H9 (cell line): ENCODE measurements around the gene CD46. TPM values are rescaled to one million over a fixed set of nuclear protein-coding genes. Genes with fewer than 3 reads are reported as not detected.

Experiments
- DNase-seq: peaks from one replicate; pipeline ENCODE4 v3.0.0-alpha.2; 2017
- H2AFZ ChIP-seq: one replicate; pipeline ENCODE4 v1.6.1; 2013; ENCODE audit warnings: mild to moderate bottlenecking, low read length, control low read depth, moderate library complexity
- H2AK5ac ChIP-seq: 2 replicates; pipeline ENCODE4 v1.6.1; 2013; ENCODE audit warnings: low read length, control low read depth, mixed read lengths; ENCODE audit not compliant: insufficient read length
- H2BK120ac ChIP-seq: one replicate; pipeline ENCODE4 v1.6.1; 2013; ENCODE audit warnings: low read depth, mild to moderate bottlenecking, low read length, control low read depth, inconsistent platforms; ENCODE audit not compliant: poor library complexity, severe bottlenecking
- H2BK12ac ChIP-seq: 2 replicates; pipeline ENCODE4 v1.6.1; 2013; ENCODE audit warnings: low read length, control low read depth, mixed read lengths, low read depth; ENCODE audit not compliant: insufficient read length
- H2BK15ac ChIP-seq: 2 replicates; pipeline ENCODE4 v1.6.1; 2013; ENCODE audit warnings: low read depth, low read length, control low read depth
- H2BK20ac ChIP-seq: one replicate; pipeline ENCODE4 v1.6.1; 2013; ENCODE audit warnings: low read depth, mild to moderate bottlenecking, low read length, control low read depth, inconsistent platforms; ENCODE audit not compliant: poor library complexity, severe bottlenecking
- H2BK5ac ChIP-seq: 2 replicates; pipeline ENCODE4 v1.6.1; 2013; ENCODE audit warnings: low read length, control low read depth, mixed read lengths; ENCODE audit not compliant: insufficient read length
- H3K14ac ChIP-seq: 2 replicates; pipeline ENCODE4 v1.6.1; 2013; ENCODE audit warnings: low read length, control low read depth; ENCODE audit not compliant: insufficient read depth
- H3K18ac ChIP-seq: 2 replicates; pipeline ENCODE4 v1.6.1; 2013; ENCODE audit warnings: low read depth, mild to moderate bottlenecking, mixed read lengths, low read length, control low read depth; ENCODE audit not compliant: insufficient read length
- H3K23ac ChIP-seq: 2 replicates; pipeline ENCODE4 v1.6.1; 2013; ENCODE audit warnings: low read length, control low read depth, mixed read lengths, low read depth; ENCODE audit not compliant: insufficient read length
- H3K23me2 ChIP-seq: 2 replicates; pipeline ENCODE4 v1.6.1; 2013; ENCODE audit warnings: low read depth, mild to moderate bottlenecking, mixed read lengths, low read length, control low read depth; ENCODE audit not compliant: insufficient read length, poor library complexity, severe bottlenecking
- H3K27ac ChIP-seq: 2 replicates; pipeline ENCODE4 v1.5.1; 2013; ENCODE audit warnings: low read length, control low read depth, mixed read lengths, low read depth; ENCODE audit not compliant: insufficient read length
- H3K27me3 ChIP-seq: 2 replicates; pipeline ENCODE4 v1.6.1; 2013; ENCODE audit warnings: low read length, control low read depth, inconsistent platforms; ENCODE audit not compliant: insufficient read depth
- H3K4ac ChIP-seq: 2 replicates; pipeline ENCODE4 v1.6.1; 2013; ENCODE audit warnings: low read depth, mild to moderate bottlenecking, control low read depth, inconsistent platforms, low read length, moderate library complexity
- H3K4me1 ChIP-seq: 2 replicates; pipeline ENCODE4 v1.6.1; 2013; ENCODE audit warnings: low read length, control low read depth, inconsistent platforms; ENCODE audit not compliant: insufficient read depth
- H3K4me2 ChIP-seq: 2 replicates; pipeline ENCODE4 v1.6.1; 2013; ENCODE audit warnings: low read length, control low read depth, mixed read lengths; ENCODE audit not compliant: insufficient read length, insufficient read depth
- H3K56ac ChIP-seq: 2 replicates; pipeline ENCODE4 v1.6.1; 2013; ENCODE audit warnings: low read depth, mild to moderate bottlenecking, mixed read lengths, low read length, control low read depth; ENCODE audit not compliant: insufficient read length
- H3K79me1 ChIP-seq: 2 replicates; pipeline ENCODE4 v1.6.1; 2013; ENCODE audit warnings: low read depth, mild to moderate bottlenecking, moderate library complexity, low read length, control low read depth, inconsistent platforms; ENCODE audit not compliant: insufficient read depth, poor library complexity, severe bottlenecking
- H3K79me2 ChIP-seq: 2 replicates; pipeline ENCODE4 v1.6.1; 2013; ENCODE audit warnings: low read length, control low read depth, inconsistent platforms; ENCODE audit not compliant: insufficient read depth
- H3K9ac ChIP-seq: 2 replicates; pipeline ENCODE4 v1.6.1; 2013; ENCODE audit warnings: low read length, control low read depth, mixed read lengths; ENCODE audit not compliant: insufficient read length; ENCODE audit errors: extremely low read depth
- H3K9me3 ChIP-seq: one replicate; pipeline ENCODE4 v1.6.1; 2013; ENCODE audit warnings: low read depth, low read length, inconsistent platforms; ENCODE audit not compliant: control insufficient read depth
- H3T11ph ChIP-seq: one replicate; pipeline ENCODE4 v1.6.1; 2013; ENCODE audit warnings: mild to moderate bottlenecking, low read length, control low read depth, inconsistent platforms
- H4K20me1 ChIP-seq: one replicate; pipeline ENCODE4 v1.6.1; 2013; ENCODE audit not compliant: control insufficient read depth, insufficient read length, insufficient read depth
- H4K5ac ChIP-seq: 2 replicates; pipeline ENCODE4 v1.6.1; 2013; ENCODE audit warnings: low read depth, mild to moderate bottlenecking, mixed read lengths, low read length, control low read depth; ENCODE audit not compliant: insufficient read length
- H4K8ac ChIP-seq: replicated peaks from 2 replicates; pipeline ENCODE4 v1.6.1; 2013; ENCODE audit warnings: low read length, control low read depth, mixed read lengths, low read depth; ENCODE audit not compliant: insufficient read length
- H4K91ac ChIP-seq: 2 replicates; pipeline ENCODE4 v1.6.1; 2013; ENCODE audit warnings: low read depth, mild to moderate bottlenecking, moderate library complexity, mixed read lengths, low read length, control low read depth; ENCODE audit not compliant: insufficient read length
- H3K27ac Mint-ChIP-seq, 3 experiments: 2 replicates in 2 of 3; 3 replicates in 1 of 3; pipeline ENCODE4 v1.8.0; 2020 to 2021; ENCODE audit warnings: mixed read lengths in 3 of 3, mild to moderate bottlenecking in 1 of 3, moderate library complexity in 1 of 3
- H3K27me3 Mint-ChIP-seq: 2 replicates; pipeline ENCODE4 v1.8.0; 2021; ENCODE audit warnings: low read depth, mild to moderate bottlenecking, moderate library complexity, mixed read lengths
- H3K36me3 Mint-ChIP-seq, 3 experiments: 2 replicates in 2 of 3; 3 replicates in 1 of 3; pipeline ENCODE4 v1.8.0; 2020 to 2021; ENCODE audit warnings: low read depth in 3 of 3, mixed read lengths in 3 of 3; ENCODE audit not compliant: insufficient read depth in 1 of 3
- H3K4me1 Mint-ChIP-seq, 2 experiments: 2 replicates each; pipeline ENCODE4 v1.8.0; 2020; ENCODE audit warnings: mixed read lengths in 2 of 2
- H3K4me3 Mint-ChIP-seq, 2 experiments: 2 replicates in 1 of 2; 3 replicates in 1 of 2; pipeline ENCODE4 v1.8.0; 2020 to 2021; ENCODE audit warnings: mild to moderate bottlenecking in 2 of 2, mixed read lengths in 2 of 2, moderate library complexity in 1 of 2
- H3K9me3 Mint-ChIP-seq, 2 experiments: 2 replicates in 1 of 2; 3 replicates in 1 of 2; pipeline ENCODE4 v1.8.0; 2020; ENCODE audit warnings: mild to moderate bottlenecking in 2 of 2, mixed read lengths in 2 of 2, moderate library complexity in 1 of 2
- total RNA-seq: library from RNA; stranded (reverse); gene quantifications from 2 replicates; pipeline ENCODE4 v1.2.1, GENCODE V29; 2021
- TF ChIP-seq, protein P1 (sequence below): fragments of 200-600 bp; sonication (generic); conservative IDR thresholded peaks from 3 replicates; pipeline ENCODE4 v1.8.0; 2021; ENCODE audit warnings: antibody characterized with exemption, mild to moderate bottlenecking

CD46 gene
- total RNA-seq, 1 experiment from 2014 or later, result 89.2 TPM

DNA sequence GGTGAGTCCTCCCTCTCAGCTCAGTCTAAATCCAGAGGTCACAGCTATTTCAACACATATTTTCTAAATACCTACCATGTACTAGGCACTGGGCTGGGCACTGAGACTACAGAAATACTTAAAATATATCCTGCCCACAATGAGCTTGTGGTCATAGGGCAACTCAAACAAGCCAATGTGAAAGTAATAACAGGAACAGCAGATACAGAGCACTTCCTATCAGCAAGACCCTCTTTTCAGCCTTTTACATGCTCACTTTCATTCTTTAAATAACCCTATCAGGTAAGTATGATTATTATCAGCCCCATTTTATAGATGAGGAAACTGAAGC, 87.2 kb downstream of the CD46 start:
- H2BK120ac ChIP-seq, result no peak overlapping the region
- no peak overlapping the region for H2BK5ac ChIP-seq
- H3K9ac ChIP-seq, result no peak overlapping the region
- H3K27ac Mint-ChIP-seq, result no peak overlapping the region
- H3K23ac ChIP-seq, result no peak overlapping the region
- no peaks in the 10 kb centered on the region for H3K79me1 ChIP-seq
- no peak overlapping the region for H3K27ac ChIP-seq
- H3T11ph ChIP-seq, result no peak overlapping the region
- peaks cover 8 to 11% of the 10 kb centered on the region in 2 experiments for H3K4me1 Mint-ChIP-seq
- H3K27me3 Mint-ChIP-seq, result no peaks in the 10 kb centered on the region
- no peak overlapping the region for H4K5ac ChIP-seq
- no peak overlapping the region; a peak in 1 of 5 replicates for H3K4me3 Mint-ChIP-seq
- TF ChIP-seq, protein P1, sequence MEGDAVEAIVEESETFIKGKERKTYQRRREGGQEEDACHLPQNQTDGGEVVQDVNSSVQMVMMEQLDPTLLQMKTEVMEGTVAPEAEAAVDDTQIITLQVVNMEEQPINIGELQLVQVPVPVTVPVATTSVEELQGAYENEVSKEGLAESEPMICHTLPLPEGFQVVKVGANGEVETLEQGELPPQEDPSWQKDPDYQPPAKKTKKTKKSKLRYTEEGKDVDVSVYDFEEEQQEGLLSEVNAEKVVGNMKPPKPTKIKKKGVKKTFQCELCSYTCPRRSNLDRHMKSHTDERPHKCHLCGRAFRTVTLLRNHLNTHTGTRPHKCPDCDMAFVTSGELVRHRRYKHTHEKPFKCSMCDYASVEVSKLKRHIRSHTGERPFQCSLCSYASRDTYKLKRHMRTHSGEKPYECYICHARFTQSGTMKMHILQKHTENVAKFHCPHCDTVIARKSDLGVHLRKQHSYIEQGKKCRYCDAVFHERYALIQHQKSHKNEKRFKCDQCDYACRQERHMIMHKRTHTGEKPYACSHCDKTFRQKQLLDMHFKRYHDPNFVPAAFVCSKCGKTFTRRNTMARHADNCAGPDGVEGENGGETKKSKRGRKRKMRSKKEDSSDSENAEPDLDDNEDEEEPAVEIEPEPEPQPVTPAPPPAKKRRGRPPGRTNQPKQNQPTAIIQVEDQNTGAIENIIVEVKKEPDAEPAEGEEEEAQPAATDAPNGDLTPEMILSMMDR, result no peak
- no peak overlapping the region for H2BK20ac ChIP-seq
- H4K20me1 ChIP-seq, result no peaks in the 10 kb centered on the region
- no peaks in the 10 kb centered on the region for H3K27me3 ChIP-seq
- no peaks in the 10 kb centered on the region for H3K79me2 ChIP-seq
- H2AFZ ChIP-seq, result no peak overlapping the region
- H3K4me1 ChIP-seq, result no peaks in the 10 kb centered on the region
- H3K36me3 Mint-ChIP-seq, result no peaks in the 10 kb centered on the region
- no peaks in the 10 kb centered on the region for H3K9me3 Mint-ChIP-seq
- no peak overlapping the region for H4K8ac ChIP-seq
- H3K23me2 ChIP-seq, result peaks cover 2% of the 10 kb centered on the region
- H4K91ac ChIP-seq, result no peak overlapping the region
- no peak overlapping the region for H3K4ac ChIP-seq
- no peaks in the 10 kb centered on the region for H3K9me3 ChIP-seq
- no peak overlapping the region for H3K18ac ChIP-seq
- DNase-seq, result no peak
- H3K4me2 ChIP-seq, result no peak overlapping the region
- H3K56ac ChIP-seq, result no peak overlapping the region
- H2BK15ac ChIP-seq, result no peak overlapping the region
- no peak overlapping the region for H2BK12ac ChIP-seq
- H3K14ac ChIP-seq, result no peak overlapping the region
- no peak overlapping the region for H2AK5ac ChIP-seq
